ENCODE measurements around the gene CRCP.
"Not testable (repeated sequence)": the region's sequence is repeated elsewhere in the genome, so short reads cannot be mapped to it uniquely, and the experiment has no call there.

- TF ChIP-seq, protein P1, sequence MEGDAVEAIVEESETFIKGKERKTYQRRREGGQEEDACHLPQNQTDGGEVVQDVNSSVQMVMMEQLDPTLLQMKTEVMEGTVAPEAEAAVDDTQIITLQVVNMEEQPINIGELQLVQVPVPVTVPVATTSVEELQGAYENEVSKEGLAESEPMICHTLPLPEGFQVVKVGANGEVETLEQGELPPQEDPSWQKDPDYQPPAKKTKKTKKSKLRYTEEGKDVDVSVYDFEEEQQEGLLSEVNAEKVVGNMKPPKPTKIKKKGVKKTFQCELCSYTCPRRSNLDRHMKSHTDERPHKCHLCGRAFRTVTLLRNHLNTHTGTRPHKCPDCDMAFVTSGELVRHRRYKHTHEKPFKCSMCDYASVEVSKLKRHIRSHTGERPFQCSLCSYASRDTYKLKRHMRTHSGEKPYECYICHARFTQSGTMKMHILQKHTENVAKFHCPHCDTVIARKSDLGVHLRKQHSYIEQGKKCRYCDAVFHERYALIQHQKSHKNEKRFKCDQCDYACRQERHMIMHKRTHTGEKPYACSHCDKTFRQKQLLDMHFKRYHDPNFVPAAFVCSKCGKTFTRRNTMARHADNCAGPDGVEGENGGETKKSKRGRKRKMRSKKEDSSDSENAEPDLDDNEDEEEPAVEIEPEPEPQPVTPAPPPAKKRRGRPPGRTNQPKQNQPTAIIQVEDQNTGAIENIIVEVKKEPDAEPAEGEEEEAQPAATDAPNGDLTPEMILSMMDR (IDR thresholded peaks at IDR 0.05) = not testable (repeated sequence)
- TF ChIP-seq POLR2AphosphoS5 (IDR thresholded peaks at IDR 0.05) = not testable (repeated sequence)
These were observed 42.4 kb upstream of the CRCP start for GRCh38 chr7:66072208-66072607.

All from transverse colon (tissue), 4 donors.